Inflammatory macrophage (primary cell): ENCODE data around the gene SLC45A2.
"Not testable (repeated sequence)": the region's sequence is repeated elsewhere in the genome, so short reads cannot be mapped to it uniquely, and the experiment has no call there.

Experiments used
- DNase-seq, 2 donors: peaks; one replicate each; pipeline ENCODE4 v3.0.0-alpha.2; 2020 to 2022

SLC45A2 gene

DNA sequence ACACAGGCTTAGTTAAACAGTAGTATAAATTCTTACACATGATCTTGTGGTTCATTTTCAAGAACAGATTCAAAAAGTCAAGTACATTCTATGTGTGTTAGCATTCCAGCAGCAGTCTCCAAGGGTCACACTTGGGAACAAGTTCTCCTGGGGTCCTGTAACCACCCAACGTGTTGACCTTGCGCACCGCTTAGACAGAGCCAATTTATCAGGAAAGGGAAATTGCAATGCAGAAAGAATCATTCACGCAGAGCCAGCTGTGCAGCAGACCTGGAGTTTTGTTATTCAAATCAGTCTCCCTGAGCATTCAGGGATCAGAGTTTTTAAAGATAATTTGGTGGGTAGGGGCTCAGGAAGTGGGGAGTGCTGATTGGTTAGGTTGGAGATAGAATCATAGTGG, 56.8 kb downstream of the SLC45A2 start:
- DNase-seq, result no peak

DNA sequence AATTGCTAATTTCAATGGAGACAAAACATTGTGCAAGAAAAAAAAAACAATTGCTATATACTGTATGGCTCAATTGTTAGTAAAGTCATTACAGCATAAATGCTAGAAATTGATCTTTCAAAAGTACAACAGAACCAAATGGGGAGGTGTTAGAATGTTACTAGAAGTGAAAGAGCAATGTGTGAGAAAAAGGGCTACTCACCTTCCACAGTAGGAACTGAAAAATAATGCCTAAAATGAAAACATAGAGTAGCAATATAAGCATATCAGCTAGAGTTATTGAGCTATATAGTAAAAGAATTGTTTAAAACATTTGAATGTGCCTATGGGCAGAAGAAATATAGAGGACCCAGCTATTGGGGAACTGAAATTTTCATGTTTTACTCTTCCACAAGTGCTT, 59.2 kb downstream of the SLC45A2 start:
- no peak for DNase-seq

DNA sequence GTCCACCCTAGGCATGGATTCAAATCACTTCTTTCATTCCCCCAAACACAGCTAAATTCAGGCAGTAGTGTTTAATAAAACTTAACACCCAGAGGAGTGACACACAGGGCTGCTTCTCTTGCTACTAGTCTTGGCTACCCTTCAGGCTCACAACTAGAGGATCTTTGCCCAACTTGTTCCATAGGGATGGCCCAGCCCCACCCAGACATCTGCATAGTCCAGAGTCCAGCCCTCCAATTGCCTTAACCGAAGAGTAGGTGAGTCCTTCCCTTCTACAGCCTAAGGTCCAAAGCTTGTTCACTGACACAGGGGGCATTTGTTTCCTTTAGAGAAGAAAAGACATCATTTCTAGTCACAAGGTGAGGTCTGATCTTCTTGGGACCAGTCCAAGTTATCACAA, 63.5 kb downstream of the SLC45A2 start:
- no peak for DNase-seq

DNA sequence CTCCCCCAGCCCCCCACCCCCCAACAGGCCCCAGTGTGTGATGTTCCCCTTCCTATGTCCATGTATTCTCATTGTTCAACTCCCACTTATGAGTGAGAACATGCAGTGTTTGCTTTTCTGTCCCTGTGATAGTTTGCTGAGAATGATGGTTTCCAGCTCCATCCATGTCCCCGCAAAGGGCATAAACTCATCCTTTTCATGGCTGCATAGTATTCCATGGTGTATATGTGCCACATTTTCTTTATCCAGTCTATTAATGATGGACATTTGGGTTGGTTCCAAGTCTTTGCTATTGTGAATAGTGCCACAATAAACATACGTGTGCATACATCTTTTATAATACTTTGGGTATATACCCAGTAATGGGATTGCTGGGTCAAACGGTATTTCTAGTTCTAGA, 69.6 kb downstream of the SLC45A2 start:
- not testable (repeated sequence) for DNase-seq

DNA sequence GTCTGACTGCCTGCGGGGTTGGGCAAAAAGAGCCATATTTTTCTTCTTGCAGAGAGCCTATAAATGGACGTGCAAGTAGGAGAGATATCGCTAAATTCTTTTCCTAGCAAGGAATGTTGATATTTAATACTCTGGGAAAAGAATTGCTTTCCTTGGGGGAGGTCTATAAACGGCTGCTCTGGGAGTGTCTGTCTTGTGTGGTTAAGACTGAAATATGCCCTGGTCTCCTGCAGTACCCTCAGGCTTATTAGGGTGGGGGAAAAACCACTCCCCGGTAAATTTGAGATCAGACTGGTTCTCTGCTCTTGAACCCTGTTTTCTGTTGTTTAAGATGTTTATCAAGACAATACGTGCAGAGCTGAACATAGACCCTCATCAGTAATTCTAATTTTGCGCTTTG, 78.2 kb downstream of the SLC45A2 start:
- DNase-seq, result not testable (repeated sequence)

DNA sequence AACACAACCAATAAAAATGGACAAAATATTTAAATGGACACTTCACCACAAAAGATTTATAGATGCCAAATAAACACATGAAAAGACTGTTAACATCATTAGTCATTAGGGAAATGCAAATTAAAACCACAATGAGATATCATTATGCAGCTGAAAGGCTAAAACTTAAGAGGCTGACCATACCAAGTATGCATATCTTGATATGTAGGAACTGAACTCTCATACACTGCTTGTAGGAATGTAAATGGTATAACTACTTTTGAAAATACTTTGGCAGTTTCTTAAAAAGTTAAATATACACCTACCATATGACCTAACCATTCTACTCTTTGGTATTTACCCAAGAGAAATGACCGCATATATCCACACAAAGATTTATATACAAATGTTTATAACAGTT, 79.1 kb downstream of the SLC45A2 start:
- DNase-seq, result no peak

DNA sequence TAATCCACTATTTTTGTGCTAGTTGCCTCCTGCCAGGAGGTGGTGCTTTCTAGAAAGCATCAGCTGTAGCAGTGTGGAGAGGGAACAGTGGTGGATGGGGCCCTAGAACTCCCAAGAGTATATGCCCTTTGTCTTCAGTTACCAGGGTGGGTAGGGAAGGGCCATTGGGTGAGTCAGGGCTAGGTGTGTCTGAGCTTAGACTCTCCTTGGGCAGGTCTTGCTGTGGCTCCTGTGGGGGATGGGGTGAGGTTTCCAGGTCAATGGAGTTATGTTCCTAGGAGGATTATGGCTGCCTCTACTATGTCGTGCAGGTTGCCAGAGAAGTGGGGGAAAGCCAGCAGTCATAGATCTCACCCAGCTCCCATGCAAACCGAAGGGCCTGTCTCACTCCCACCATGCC, 81.4 kb downstream of the SLC45A2 start:
- DNase-seq, result no peak

DNA sequence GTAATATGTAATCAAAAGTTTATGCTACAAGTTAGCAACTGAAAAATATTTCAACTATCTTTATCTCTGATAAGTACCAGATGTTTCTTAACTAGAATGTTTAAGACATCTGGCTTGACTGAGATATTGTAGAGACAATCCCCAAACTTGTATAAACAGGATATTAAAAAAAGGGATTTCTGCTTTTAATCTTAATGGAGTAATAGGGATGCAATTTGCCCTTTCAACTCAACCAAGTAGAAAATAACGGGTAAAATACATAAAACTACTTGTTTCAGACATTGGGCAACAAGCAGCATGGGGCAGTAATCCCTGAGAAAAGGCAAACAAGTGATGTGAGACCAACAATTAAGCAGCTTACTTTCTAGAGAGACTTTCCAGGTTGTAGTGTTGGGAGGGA, 83.3 kb downstream of the SLC45A2 start:
- no peak for DNase-seq
